ENCODE measurements around the gene AKIP1.
"Not testable (repeated sequence)": the region's sequence is repeated elsewhere in the genome, so short reads cannot be mapped to it uniquely, and the experiment has no call there.

The AKIP1 gene

DNA sequence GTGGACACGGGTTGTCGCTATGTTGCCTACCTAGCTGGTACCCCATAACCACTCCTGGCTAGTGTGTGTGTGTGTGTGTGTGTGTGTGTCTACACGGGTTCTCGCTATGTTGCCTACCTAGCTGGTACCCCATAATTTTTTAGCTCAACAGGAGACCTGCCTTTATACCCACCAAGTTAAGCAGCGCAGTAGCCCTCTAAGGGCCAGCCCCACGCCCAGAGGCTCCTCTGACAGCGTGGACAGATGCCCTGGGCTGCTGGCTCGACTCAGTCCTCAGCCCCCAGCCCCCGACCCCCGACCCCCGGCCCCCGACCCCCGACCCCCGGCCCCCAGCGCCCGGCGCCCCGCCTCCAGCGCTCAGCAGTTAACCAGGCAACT, 351 bp upstream of the AKIP1 start:
- peak overlapping the region; percentile 88 for H3K4me3 ChIP-seq (ENCODE audit: low read length)
- no peak for DNase-seq (ENCODE audit: low read depth, low spot score)

DNA sequence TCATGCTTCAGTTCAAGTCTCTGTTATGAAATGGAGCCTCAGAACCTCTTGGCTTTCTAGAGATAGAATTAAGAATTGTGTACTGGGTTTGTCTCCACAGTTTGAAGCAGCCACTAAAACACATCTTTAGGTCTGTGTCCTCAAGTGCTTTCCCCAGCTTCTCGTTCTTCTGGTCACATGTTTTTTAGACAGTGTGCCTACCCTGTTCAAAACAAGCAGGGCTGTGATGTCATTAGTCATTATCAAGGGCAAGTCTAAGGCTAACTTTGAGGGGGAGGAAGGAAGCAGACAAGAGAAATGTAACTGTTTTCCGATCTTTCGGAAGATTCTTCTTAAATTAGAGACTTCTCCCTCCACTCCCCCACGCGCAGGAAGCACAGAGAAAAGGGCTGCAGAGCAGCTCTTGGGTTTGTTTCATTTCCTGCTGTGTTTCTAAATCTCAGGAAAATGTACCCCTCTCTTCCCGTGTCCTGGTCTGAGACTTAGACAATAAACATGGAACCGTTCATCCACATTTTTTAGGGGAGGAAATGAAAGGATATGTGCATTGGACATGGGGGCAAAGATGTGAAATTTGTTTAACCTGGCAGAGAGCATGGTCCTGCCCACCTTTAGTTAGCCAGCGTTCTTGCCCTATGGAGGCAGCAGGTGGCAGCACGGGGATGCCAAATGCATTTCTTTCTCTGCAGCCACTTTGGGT, 3.1 kb downstream of the AKIP1 start:
- no peak overlapping the region for H3K4me3 ChIP-seq (ENCODE audit: low read length)
- peak; percentile 42 for DNase-seq (ENCODE audit: low read depth, low spot score)

DNA sequence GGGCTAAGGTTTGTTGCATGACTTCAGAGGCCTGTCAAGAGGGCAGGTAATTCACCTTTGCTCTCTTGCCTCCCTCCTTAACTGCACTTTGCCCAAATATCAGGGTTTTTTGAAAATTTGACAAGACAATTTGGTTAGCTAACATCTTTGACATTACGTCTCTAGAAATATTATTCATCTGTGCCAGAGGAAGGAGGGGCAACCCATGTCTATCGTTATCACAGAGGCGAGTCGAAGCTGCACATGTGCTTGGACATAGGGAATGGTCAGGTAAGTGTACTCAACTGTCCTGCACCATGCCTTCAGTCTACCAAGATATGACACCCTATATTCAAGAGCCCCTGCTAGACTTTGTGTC, 3.7 kb downstream of the AKIP1 start:
- H3K4me3 ChIP-seq (ENCODE audit: low read length), result no peak overlapping the region
- DNase-seq (ENCODE audit: low read depth, low spot score), result no peak

DNA sequence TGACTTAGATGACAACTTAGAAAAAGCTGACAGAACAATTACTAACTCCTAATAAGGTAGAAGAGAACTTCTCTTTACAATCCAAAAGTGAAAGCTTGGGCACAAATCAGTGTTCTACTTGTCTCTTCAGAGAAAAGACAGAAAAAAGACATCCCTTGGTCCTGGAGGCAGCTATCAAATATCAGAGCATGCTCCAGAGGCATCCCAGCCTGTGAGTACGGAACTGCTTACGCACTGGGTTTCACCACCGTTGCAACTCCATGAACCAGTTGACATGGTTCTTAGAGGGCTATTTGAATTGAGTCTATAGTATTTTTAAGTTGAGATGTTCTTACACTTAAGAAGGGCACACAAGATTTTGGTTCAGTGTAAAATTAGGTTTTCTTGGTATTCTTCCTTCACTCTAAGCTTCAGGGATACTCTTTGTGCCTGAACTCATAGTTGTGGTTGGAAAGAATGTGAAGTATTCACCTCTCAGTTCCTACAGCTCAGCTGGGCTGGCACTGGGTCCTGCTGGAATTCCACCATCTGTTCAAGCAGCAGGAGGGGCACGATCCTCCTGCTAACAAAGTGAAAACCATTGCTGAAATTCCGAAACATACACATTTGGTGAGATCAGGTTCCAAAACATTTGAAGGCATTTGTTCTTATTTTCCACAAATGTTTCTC, 6.3 kb downstream of the AKIP1 start:
- no peak overlapping the region for H3K4me3 ChIP-seq (ENCODE audit: low read length)
- no peak for DNase-seq (ENCODE audit: low read depth, low spot score)

DNA sequence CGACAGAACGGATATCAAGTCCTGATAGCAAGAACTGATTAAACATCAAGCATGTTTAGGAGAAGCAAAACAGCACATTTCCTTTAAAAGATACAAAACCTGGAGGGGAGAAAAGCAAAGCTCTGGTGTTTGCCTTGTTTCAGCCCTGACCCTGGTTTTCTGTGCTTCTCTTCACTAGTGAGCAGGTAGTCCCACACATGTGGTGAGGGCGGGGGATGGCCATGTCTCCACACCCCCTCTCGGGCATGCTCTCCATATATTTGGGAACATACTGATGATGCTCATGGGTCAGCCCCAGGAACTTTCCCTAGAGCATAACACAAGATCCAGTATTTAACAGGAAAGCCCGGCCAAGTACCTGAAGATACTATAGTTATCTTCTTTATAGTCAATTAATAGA, 11.7 kb downstream of the AKIP1 start:
- H3K4me3 ChIP-seq (ENCODE audit: low read length), result no peak overlapping the region
- DNase-seq (ENCODE audit: low read depth, low spot score), result no peak

DNA sequence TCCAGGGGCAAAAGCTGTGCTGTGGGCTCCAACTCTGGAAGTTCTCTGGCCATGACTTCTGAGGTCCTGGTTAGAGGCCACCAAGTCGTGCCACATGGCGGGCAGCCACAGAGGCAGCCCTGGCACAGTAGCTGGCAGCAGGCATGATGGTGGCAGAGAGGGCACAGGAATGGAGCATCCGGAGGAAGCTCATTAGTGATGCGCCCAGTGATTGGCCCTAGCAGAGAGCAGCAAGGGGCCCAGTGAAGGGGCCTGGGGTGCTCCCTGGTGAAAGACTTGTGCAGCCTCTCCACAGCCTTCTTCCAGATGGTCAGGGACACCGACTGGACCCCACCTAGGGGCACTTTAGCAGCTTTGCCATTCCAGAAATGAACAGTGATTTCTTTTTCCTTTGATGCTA, 14.7 kb downstream of the AKIP1 start:
- no peak overlapping the region for H3K4me3 ChIP-seq (ENCODE audit: low read length)
- no peak for DNase-seq (ENCODE audit: low read depth, low spot score)

DNA sequence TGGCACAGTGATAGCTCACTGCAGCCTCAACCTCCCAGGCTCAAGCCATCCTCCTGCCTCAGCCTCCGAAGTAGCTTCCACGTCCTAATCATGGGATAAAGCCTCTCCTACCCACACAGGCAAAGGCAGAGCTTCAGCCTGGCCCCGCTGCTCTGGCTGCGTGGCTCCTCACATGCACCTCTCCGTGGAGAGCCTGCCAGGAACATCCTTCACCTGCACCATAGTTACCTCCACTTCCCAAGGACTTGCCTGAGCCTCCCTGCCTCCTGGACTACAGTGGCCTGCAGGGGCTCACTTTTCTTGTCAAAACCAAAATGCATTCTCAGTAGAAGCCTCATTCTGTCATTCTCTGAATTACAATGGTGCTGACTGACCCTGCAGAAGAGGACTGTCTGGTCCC, 15.2 kb downstream of the AKIP1 start:
- DNase-seq (ENCODE audit: low read depth, low spot score), result no peak
- no peak overlapping the region for H3K4me3 ChIP-seq (ENCODE audit: low read length)

DNA sequence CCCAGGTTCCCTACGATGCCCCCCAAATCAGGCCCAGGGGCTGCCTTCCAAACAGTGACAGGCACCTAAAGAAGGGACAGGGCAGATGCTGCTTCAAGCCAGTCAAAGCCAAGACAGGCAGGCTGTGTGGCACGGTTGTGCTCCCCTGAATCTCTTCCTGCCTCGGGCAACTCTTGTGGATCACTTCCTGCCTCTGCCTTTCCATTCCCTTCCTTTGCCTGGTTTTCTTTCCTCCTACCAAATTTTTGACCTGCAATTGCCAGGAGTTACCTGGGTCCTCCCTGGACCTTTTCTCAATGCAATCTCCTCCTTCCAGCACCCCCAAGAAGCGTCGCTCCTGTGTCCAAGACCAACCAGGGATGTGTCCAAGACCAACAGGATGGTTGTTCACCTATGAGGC, 16.2 kb downstream of the AKIP1 start:
- DNase-seq (ENCODE audit: low read depth, low spot score), result no peak
- no peak overlapping the region for H3K4me3 ChIP-seq (ENCODE audit: low read length)

DNA sequence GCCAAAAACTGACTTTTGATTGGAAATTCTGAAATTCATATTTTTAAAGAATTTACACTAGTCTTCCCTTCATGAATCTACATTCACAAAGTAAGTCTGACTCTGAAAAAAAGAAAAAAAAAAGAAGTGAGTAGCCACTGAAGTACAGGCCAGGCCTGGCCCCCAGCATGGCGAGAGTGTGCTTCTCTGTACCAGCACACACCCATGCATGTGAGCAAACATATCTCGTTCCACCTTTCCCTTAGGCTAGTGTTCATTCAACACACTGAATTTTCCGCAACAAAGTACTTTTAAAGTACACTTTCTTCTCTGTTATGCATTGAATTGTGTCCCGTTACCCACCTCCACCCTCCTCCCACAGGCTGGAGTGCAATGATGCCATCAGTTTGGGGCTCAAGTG, 17.2 kb downstream of the AKIP1 start:
- no peak overlapping the region for H3K4me3 ChIP-seq (ENCODE audit: low read length)
- DNase-seq (ENCODE audit: low read depth, low spot score), result no peak

DNA sequence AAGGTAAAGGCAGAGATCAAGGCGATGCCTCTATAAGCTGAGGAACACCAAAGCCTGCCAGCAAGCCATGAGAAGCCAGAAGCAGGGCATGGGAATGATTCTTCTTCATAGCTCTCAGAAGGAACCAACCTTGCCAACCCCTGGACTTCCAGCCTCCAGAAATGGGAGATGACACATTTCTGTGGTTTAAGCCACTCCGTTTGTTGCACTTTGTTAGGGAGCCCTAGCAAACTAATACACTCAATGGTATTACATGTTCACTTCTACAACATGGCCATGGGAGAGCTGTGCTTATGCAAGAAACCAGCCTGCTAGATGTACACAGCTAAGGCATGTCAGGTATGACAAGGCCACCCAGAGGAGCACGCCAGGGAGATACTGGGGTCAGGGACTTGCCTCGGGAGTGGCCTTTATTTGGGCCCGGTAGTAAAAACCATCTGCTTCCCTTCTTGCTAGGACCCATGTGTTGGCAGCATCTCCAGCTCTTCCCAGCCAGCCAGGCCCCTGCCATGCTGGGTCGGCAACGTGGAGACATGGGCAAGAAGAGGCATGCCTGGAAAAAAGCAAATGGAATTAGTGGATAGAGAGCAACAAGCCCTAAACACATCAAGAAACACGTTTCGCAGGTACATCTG, 18.1 kb downstream of the AKIP1 start:
- no peak for DNase-seq (ENCODE audit: low read depth, low spot score)
- no peak overlapping the region for H3K4me3 ChIP-seq (ENCODE audit: low read length)

DNA sequence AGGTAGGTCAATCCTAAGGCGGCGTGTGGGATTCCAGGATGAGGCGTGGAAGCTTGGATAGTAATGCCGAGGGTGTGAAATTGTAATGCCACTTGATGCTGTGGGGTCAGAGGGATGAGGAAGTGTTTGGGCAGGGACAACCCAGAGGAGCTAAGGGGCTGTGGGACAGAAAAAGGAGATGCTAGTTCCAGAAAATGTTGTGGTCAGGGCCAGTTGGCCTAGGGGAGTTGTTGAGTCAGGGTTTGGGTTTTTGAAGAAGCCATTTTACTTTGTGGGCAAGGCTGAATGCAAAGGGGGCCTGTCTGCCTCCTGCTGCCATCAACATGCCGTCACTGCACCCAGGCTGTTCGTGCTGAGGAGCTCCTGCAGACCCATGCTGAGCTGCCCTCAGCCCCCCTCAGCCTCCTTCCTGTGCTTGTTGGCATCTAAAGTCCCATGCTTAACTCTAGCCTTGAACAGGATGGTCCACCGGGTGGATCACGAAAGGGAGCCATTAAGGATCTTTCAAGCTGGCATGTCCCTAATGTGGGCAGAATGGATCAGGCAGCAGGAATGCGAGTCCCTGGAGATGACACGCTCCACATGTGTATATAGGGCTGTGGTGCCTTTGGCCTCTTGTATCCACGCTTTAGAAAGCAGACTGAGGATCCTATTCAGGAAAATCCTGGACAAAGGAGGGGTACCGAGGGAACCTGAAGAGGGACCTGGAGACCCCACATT, 19.6 kb downstream of the AKIP1 start:
- H3K4me3 ChIP-seq (ENCODE audit: low read length), result no peak overlapping the region
- no peak for DNase-seq (ENCODE audit: low read depth, low spot score)

DNA sequence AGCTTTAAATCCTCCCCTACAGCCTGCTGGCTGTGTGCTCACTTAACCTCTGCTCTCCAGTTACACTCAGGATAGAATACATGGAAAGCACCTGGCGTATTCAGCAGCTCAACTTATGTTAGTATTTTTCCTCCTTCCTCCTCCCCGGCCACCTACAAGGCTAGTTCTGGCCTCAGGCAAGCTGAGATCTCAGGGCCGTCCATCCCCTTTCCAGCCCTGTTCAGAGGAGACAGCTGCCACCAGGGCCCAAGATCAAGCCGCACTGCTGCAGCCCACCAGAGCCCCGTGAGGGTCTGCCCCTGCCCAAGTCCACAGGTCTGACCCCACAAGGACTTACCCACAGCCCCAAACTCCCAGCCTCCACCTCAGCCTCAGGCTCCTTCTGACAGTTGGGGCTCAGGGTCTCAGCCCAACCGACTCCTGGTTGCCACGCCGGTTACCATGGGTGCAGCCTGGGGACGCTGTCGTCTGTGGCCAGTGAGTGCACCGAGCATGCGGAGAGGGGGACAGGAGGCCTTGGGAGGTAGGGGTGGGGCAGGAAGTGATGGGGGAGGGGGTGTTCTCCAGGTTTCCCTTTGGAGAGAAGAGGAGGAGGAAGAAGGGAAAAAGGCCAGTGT, 21.7 kb downstream of the AKIP1 start, which contains the start of gene C11orf16:
Gene C11orf16, minus strand, starts transcription at position 384 of the 617 bp plus-strand sequence. CDS start 639 bp downstream, outside the sequence.
- H3K4me3 ChIP-seq (ENCODE audit: low read length), result no peak within 1 kb of the TSS
- DNase-seq (ENCODE audit: low read depth, low spot score), result no peak

DNA sequence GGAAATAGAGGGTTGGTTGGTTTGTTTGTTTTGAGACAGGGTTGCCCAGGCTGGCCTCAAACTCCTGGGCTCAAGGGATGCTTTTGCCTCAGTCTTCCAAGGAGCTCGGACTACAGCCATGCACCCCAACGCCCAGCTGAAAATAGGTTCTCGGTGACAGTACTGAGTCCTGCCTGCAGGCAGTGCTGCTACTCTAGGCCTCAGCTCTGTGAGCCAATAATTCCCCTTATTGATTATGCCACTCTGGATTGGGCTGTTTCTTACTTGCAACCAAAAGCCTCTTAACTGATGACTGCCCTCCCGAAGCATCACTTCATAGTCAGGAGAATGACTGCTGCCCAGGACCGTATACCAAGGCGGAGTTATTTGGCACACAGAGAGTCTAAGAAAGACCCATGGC, 22.9 kb downstream of the AKIP1 start:
- H3K4me3 ChIP-seq (ENCODE audit: low read length), result no peak overlapping the region
- DNase-seq (ENCODE audit: low read depth, low spot score), result no peak

DNA sequence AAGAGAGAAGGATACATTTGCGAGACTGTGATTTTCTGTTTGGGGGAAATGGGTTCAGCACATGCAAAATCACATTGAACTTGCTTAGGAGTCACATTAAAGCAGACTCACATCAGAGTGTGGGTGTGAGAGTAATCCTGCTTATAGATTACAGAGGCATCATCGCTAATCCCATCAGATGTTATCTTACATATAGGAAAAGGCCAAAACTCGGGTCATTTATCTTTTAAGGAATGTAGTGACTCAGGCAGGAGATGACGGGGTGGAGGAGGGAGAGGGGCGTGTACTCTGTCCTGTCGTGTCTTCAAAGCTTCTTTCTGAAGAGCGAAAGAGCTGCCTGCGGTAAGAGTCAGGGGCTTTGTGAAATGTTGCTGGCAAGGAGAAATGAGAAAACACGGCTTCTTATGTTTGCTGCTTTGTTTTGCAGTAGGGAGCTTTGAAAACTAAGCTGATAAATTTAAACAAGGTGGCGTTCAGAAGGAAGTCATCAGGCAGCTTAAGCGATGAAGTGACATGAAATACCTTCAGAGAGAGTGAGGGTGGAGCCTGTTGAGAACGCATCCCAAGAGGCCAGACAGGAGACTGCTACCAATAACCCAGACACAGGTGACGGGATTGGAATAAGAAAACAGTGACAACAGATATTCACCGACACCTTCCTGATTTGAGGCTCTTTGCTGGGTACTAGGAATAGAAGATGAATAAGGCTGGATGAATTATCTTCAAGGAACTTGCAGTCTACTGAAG, 23.9 kb downstream of the AKIP1 start:
- no peak for DNase-seq (ENCODE audit: low read depth, low spot score)
- H3K4me3 ChIP-seq (ENCODE audit: low read length), result peak overlapping the region; percentile 7; the same call in 1 of the 2 replicates

DNA sequence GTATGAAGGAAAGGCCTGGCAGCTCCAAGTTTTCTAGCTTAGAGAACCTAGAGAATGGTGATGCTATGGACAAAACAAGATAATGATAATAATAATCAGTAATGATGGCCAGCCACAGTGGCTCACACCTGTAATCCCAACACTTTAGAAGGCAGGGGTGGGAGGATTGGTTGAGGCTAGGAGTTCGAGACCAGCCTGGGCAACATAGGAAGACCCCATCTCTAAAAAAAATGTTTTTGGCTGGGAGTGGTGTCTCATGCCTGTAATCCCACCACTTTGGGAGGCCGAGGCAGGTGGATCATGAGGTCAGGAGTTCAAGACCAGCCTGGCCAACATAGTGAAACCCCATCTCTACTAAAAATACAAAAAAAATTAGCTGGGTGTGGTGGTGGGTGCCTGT, 24.8 kb downstream of the AKIP1 start:
- not testable (repeated sequence) for DNase-seq (ENCODE audit: low read depth, low spot score); H3K4me3 ChIP-seq (ENCODE audit: low read length)

DNA sequence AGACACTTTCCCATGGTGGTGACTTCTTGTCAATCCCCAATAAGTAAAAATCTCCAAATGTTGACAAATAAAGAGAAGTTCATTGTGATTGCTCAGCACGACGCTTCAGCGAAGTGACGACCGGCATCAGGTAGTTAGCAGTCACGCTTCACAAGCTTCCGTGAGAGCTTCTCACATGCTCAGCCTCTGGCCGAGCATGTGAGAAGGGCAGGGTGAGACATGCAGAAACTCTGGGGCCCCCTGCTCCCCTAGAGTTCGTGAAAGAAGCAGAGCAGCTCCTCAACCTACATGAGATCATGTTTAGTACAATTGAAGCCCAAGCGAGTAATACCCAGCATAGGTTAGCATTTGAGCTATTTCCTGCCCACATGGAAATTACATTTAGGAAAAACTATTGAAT, 26.2 kb downstream of the AKIP1 start:
- no peak for DNase-seq (ENCODE audit: low read depth, low spot score)
- H3K4me3 ChIP-seq (ENCODE audit: low read length), result no peak overlapping the region

DNA sequence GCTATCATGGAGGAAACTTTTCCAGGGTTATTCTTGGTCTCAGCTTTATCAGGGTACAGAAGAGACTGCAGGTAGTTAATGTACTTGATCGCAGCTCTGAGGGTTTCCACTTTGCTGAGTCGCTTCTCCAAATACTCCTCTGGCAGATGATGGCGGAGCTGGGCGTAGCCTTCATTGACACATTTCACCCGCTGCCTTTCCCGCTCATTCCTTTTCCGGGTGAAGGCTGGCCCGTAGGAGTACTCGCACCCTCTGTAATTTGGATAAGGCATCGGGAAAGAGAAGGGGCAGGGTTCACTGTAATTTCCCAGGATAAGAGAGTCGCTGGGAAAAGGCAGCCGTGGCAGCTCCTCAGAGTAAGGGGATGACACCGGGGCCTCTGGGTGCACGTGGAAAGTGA, 26.7 kb downstream of the AKIP1 start:
- no peak for DNase-seq (ENCODE audit: low read depth, low spot score)
- H3K4me3 ChIP-seq (ENCODE audit: low read length), result no peak overlapping the region

DNA sequence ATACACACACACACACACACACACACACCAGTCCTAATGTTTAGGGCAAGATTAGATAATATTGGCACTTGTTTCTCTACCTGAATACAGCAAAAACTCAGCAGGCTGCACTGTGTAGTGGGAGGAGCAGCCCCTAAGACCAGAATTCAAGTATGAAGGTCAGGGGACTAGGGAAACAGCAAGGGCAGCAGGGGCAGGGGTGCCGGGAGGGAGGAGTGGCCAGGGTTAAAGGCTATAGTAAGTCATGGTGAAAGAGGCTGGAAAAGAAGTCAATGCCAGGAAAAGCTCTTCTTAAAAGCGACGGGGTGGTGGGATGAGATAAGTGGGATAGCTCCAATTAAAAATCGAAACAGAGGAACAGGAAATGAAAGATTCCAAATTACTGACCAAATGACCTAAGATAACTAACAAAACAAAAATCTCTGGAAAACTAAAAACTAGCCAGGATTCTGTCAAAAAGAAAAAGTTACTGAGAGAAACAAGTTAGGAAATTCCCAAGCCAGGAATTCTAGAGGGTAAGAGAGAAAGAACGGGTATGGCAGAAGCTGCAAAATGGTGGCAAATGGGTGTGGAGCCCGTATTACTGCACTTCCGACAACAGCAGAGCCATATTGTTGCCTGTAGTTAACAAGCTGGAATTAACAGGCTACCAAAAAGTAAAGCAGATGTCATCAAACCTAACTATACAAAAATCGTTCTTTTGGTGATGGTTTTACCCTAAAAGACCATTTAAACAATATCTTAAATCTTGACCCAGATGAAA, 30.5 kb downstream of the AKIP1 start:
- DNase-seq (ENCODE audit: low read depth, low spot score), result no peak
- H3K4me3 ChIP-seq (ENCODE audit: low read length), result no peak overlapping the region

Data from Jurkat, Clone E6-1 (cell line).